H9 (cell line): ENCODE results near the gene HSD17B12. TPM values are rescaled to one million over a fixed set of nuclear protein-coding genes. Genes with fewer than 3 reads are reported as not detected.

Experiments
- DNase-seq: peaks from one replicate; pipeline ENCODE4 v3.0.0-alpha.2; 2017
- H2AFZ ChIP-seq: one replicate; pipeline ENCODE4 v1.6.1; 2013; ENCODE audit warnings: mild to moderate bottlenecking, low read length, control low read depth, moderate library complexity
- H2AK5ac ChIP-seq: 2 replicates; pipeline ENCODE4 v1.6.1; 2013; ENCODE audit warnings: low read length, control low read depth, mixed read lengths; ENCODE audit not compliant: insufficient read length
- H2BK120ac ChIP-seq: one replicate; pipeline ENCODE4 v1.6.1; 2013; ENCODE audit warnings: low read depth, mild to moderate bottlenecking, low read length, control low read depth, inconsistent platforms; ENCODE audit not compliant: poor library complexity, severe bottlenecking
- H2BK12ac ChIP-seq: 2 replicates; pipeline ENCODE4 v1.6.1; 2013; ENCODE audit warnings: low read length, control low read depth, mixed read lengths, low read depth; ENCODE audit not compliant: insufficient read length
- H2BK15ac ChIP-seq: 2 replicates; pipeline ENCODE4 v1.6.1; 2013; ENCODE audit warnings: low read depth, low read length, control low read depth
- H2BK20ac ChIP-seq: one replicate; pipeline ENCODE4 v1.6.1; 2013; ENCODE audit warnings: low read depth, mild to moderate bottlenecking, low read length, control low read depth, inconsistent platforms; ENCODE audit not compliant: poor library complexity, severe bottlenecking
- H2BK5ac ChIP-seq: 2 replicates; pipeline ENCODE4 v1.6.1; 2013; ENCODE audit warnings: low read length, control low read depth, mixed read lengths; ENCODE audit not compliant: insufficient read length
- H3K14ac ChIP-seq: 2 replicates; pipeline ENCODE4 v1.6.1; 2013; ENCODE audit warnings: low read length, control low read depth; ENCODE audit not compliant: insufficient read depth
- H3K18ac ChIP-seq: 2 replicates; pipeline ENCODE4 v1.6.1; 2013; ENCODE audit warnings: low read depth, mild to moderate bottlenecking, mixed read lengths, low read length, control low read depth; ENCODE audit not compliant: insufficient read length
- H3K23ac ChIP-seq: 2 replicates; pipeline ENCODE4 v1.6.1; 2013; ENCODE audit warnings: low read length, control low read depth, mixed read lengths, low read depth; ENCODE audit not compliant: insufficient read length
- H3K23me2 ChIP-seq: 2 replicates; pipeline ENCODE4 v1.6.1; 2013; ENCODE audit warnings: low read depth, mild to moderate bottlenecking, mixed read lengths, low read length, control low read depth; ENCODE audit not compliant: insufficient read length, poor library complexity, severe bottlenecking
- H3K27ac ChIP-seq: 2 replicates; pipeline ENCODE4 v1.5.1; 2013; ENCODE audit warnings: low read length, control low read depth, mixed read lengths, low read depth; ENCODE audit not compliant: insufficient read length
- H3K27me3 ChIP-seq: 2 replicates; pipeline ENCODE4 v1.6.1; 2013; ENCODE audit warnings: low read length, control low read depth, inconsistent platforms; ENCODE audit not compliant: insufficient read depth
- H3K4ac ChIP-seq: 2 replicates; pipeline ENCODE4 v1.6.1; 2013; ENCODE audit warnings: low read depth, mild to moderate bottlenecking, control low read depth, inconsistent platforms, low read length, moderate library complexity
- H3K4me1 ChIP-seq: 2 replicates; pipeline ENCODE4 v1.6.1; 2013; ENCODE audit warnings: low read length, control low read depth, inconsistent platforms; ENCODE audit not compliant: insufficient read depth
- H3K4me2 ChIP-seq: 2 replicates; pipeline ENCODE4 v1.6.1; 2013; ENCODE audit warnings: low read length, control low read depth, mixed read lengths; ENCODE audit not compliant: insufficient read length, insufficient read depth
- H3K56ac ChIP-seq: 2 replicates; pipeline ENCODE4 v1.6.1; 2013; ENCODE audit warnings: low read depth, mild to moderate bottlenecking, mixed read lengths, low read length, control low read depth; ENCODE audit not compliant: insufficient read length
- H3K79me1 ChIP-seq: 2 replicates; pipeline ENCODE4 v1.6.1; 2013; ENCODE audit warnings: low read depth, mild to moderate bottlenecking, moderate library complexity, low read length, control low read depth, inconsistent platforms; ENCODE audit not compliant: insufficient read depth, poor library complexity, severe bottlenecking
- H3K79me2 ChIP-seq: 2 replicates; pipeline ENCODE4 v1.6.1; 2013; ENCODE audit warnings: low read length, control low read depth, inconsistent platforms; ENCODE audit not compliant: insufficient read depth
- H3K9ac ChIP-seq: 2 replicates; pipeline ENCODE4 v1.6.1; 2013; ENCODE audit warnings: low read length, control low read depth, mixed read lengths; ENCODE audit not compliant: insufficient read length; ENCODE audit errors: extremely low read depth
- H3K9me3 ChIP-seq: one replicate; pipeline ENCODE4 v1.6.1; 2013; ENCODE audit warnings: low read depth, low read length, inconsistent platforms; ENCODE audit not compliant: control insufficient read depth
- H3T11ph ChIP-seq: one replicate; pipeline ENCODE4 v1.6.1; 2013; ENCODE audit warnings: mild to moderate bottlenecking, low read length, control low read depth, inconsistent platforms
- H4K20me1 ChIP-seq: one replicate; pipeline ENCODE4 v1.6.1; 2013; ENCODE audit not compliant: control insufficient read depth, insufficient read length, insufficient read depth
- H4K5ac ChIP-seq: 2 replicates; pipeline ENCODE4 v1.6.1; 2013; ENCODE audit warnings: low read depth, mild to moderate bottlenecking, mixed read lengths, low read length, control low read depth; ENCODE audit not compliant: insufficient read length
- H4K8ac ChIP-seq: replicated peaks from 2 replicates; pipeline ENCODE4 v1.6.1; 2013; ENCODE audit warnings: low read length, control low read depth, mixed read lengths, low read depth; ENCODE audit not compliant: insufficient read length
- H4K91ac ChIP-seq: 2 replicates; pipeline ENCODE4 v1.6.1; 2013; ENCODE audit warnings: low read depth, mild to moderate bottlenecking, moderate library complexity, mixed read lengths, low read length, control low read depth; ENCODE audit not compliant: insufficient read length
- H3K27ac Mint-ChIP-seq, 3 experiments: 2 replicates in 2 of 3; 3 replicates in 1 of 3; pipeline ENCODE4 v1.8.0; 2020 to 2021; ENCODE audit warnings: mixed read lengths in 3 of 3, mild to moderate bottlenecking in 1 of 3, moderate library complexity in 1 of 3
- H3K27me3 Mint-ChIP-seq: 2 replicates; pipeline ENCODE4 v1.8.0; 2021; ENCODE audit warnings: low read depth, mild to moderate bottlenecking, moderate library complexity, mixed read lengths
- H3K36me3 Mint-ChIP-seq, 3 experiments: 2 replicates in 2 of 3; 3 replicates in 1 of 3; pipeline ENCODE4 v1.8.0; 2020 to 2021; ENCODE audit warnings: low read depth in 3 of 3, mixed read lengths in 3 of 3; ENCODE audit not compliant: insufficient read depth in 1 of 3
- H3K4me1 Mint-ChIP-seq, 2 experiments: 2 replicates each; pipeline ENCODE4 v1.8.0; 2020; ENCODE audit warnings: mixed read lengths in 2 of 2
- H3K4me3 Mint-ChIP-seq, 2 experiments: 2 replicates in 1 of 2; 3 replicates in 1 of 2; pipeline ENCODE4 v1.8.0; 2020 to 2021; ENCODE audit warnings: mild to moderate bottlenecking in 2 of 2, mixed read lengths in 2 of 2, moderate library complexity in 1 of 2
- H3K9me3 Mint-ChIP-seq, 2 experiments: 2 replicates in 1 of 2; 3 replicates in 1 of 2; pipeline ENCODE4 v1.8.0; 2020; ENCODE audit warnings: mild to moderate bottlenecking in 2 of 2, mixed read lengths in 2 of 2, moderate library complexity in 1 of 2
- CTCF ChIP-seq: fragments of 200-600 bp; sonication (generic); conservative IDR thresholded peaks from 3 replicates; pipeline ENCODE4 v1.8.0; 2021; ENCODE audit warnings: antibody characterized with exemption, mild to moderate bottlenecking
- WGBS: extraction: QIAGEN DNeasy Blood & Tissue Kit; methylation state at CpG from one replicate; pipeline ENCODE4 v1.1.7; 2013; ENCODE audit warnings: missing lambda C conversion rate, low lambda C conversion rate, mixed read lengths; ENCODE audit not compliant: insufficient read length; ENCODE audit errors: extremely low coverage; 5-methylcytosine and 5-hydroxymethylcytosine counted together
- total RNA-seq: library from RNA; stranded (reverse); gene quantifications from 2 replicates; pipeline ENCODE4 v1.2.1, GENCODE V29; 2021

HSD17B12 gene
- total RNA-seq, 1 experiment from 2014 or later = 111 TPM

- Histone ChIP-seq H3K27ac (no peak overlapping the region), H4K5ac (no peak overlapping the region), H2BK120ac (no peak overlapping the region), H3T11ph (no peak overlapping the region), H2AK5ac (no peak overlapping the region), H4K91ac (no peak overlapping the region), H2BK5ac (no peak overlapping the region), H3K4me1 (no peaks in the 10 kb centered on the region), H4K20me1 (no peaks in the 10 kb centered on the region), H3K79me1 (no peaks in the 10 kb centered on the region), H2AFZ (no peak overlapping the region), H3K9me3 (no peaks in the 10 kb centered on the region), H3K14ac (no peak overlapping the region), H2BK12ac (no peak overlapping the region), H3K9ac (no peak overlapping the region), H3K79me2 (no peaks in the 10 kb centered on the region), H4K8ac (no peak overlapping the region), H2BK15ac (no peak overlapping the region), H3K23me2 (no peaks in the 10 kb centered on the region), H3K4me2 (no peak overlapping the region), H2BK20ac (no peak overlapping the region), H3K4ac (no peak overlapping the region), H3K18ac (no peak overlapping the region), H3K27me3 (no peaks in the 10 kb centered on the region), H3K23ac (no peak overlapping the region), H3K56ac (no peak overlapping the region)
- no peak for DNase-seq
- no peak overlapping the region for H3K4me3 Mint-ChIP-seq
- no peaks in the 10 kb centered on the region for H3K27me3 Mint-ChIP-seq
- H3K27ac Mint-ChIP-seq = no peak overlapping the region
- no CpG with 5 or more reads among the region's 5 CpGs for WGBS
- peaks cover 5 to 23% (median 6%) of the 10 kb centered on the region in 3 experiments; a peak in 5 of 7 replicates for H3K36me3 Mint-ChIP-seq
- TF ChIP-seq CTCF = peak; percentile 82
- H3K9me3 Mint-ChIP-seq = no peaks in the 10 kb centered on the region
- peaks cover 0 to 1% of the 10 kb centered on the region in 2 experiments; a peak in 1 of 4 replicates for H3K4me1 Mint-ChIP-seq
Observed at GRCh38 chr11:43825217-43825816, 144.8 kb downstream of the HSD17B12 start.
